ENCODE measurements around the gene NTHL1. TPM values are rescaled to one million over a fixed set of nuclear protein-coding genes. Genes with fewer than 3 reads are reported as not detected.

The NTHL1 gene
- total RNA-seq, 2 donors from 2014 or later, result 16.4 to 24.9 TPM

- peaks cover 22% of the 10 kb centered on the region for H3K4me1 ChIP-seq (replicated peaks)
- TF ChIP-seq POLR2A (IDR thresholded peaks at IDR 0.05) (no peak), POLR2AphosphoS5 (IDR thresholded peaks at IDR 0.05) (no peak), CTCF (IDR thresholded peaks at IDR 0.05) (no peak)
- no peaks in the 10 kb centered on the region for H3K9me3 ChIP-seq
- no peak for DNase-seq (ENCODE audit: low spot score)
- H3K36me3 ChIP-seq, result no peaks in the 10 kb centered on the region
- no peak overlapping the region for H3K4me3 ChIP-seq
- intact Hi-C loops (cut with DNase I), result no loop called here
- peak overlapping the region in 1 of 2 donors; percentile 5 for H3K27ac ChIP-seq
- H3K27me3 ChIP-seq (replicated peaks; ENCODE audit: insufficient read depth), result no peaks in the 10 kb centered on the region
- WGBS, result 66% methylated on average over 16 of the region's 22 CpGs
Measured at GRCh38 chr16:2042171-2042985, 5.3 kb downstream of the NTHL1 start.

GRCh38 chr16:2040787-2041522 is 6.7 kb downstream of the NTHL1 start:
- TF ChIP-seq CTCF (IDR thresholded peaks at IDR 0.05), result no peak
- TF ChIP-seq POLR2A (IDR thresholded peaks at IDR 0.05), result no peak
- no peak for TF ChIP-seq POLR2AphosphoS5 (IDR thresholded peaks at IDR 0.05)
- no peaks in the 10 kb centered on the region for H3K27me3 ChIP-seq (replicated peaks; ENCODE audit: insufficient read depth)
- H3K4me1 ChIP-seq (replicated peaks), result peaks cover 27% of the 10 kb centered on the region
- no peaks in the 10 kb centered on the region for H3K9me3 ChIP-seq
- H3K27ac ChIP-seq, result peak overlapping the region; percentile 66 to 86
- WGBS, result 79% methylated on average over 19 of the region's 20 CpGs
- no peak for DNase-seq (ENCODE audit: low spot score)
- intact Hi-C loops (cut with DNase I), result no loop called here
- no peak overlapping the region for H3K4me3 ChIP-seq
- no peaks in the 10 kb centered on the region for H3K36me3 ChIP-seq

GRCh38 chr16:2040041-2040786 is 7.4 kb downstream of the NTHL1 start:
- Histone ChIP-seq H3K36me3 (no peaks in the 10 kb centered on the region), H3K9me3 (no peaks in the 10 kb centered on the region), H3K4me1 (replicated peaks) (peaks cover 35% of the 10 kb centered on the region), H3K27me3 (replicated peaks; ENCODE audit: insufficient read depth) (no peaks in the 10 kb centered on the region), H3K4me3 (no peak overlapping the region), H3K27ac (peak overlapping the region; percentile 66 to 86)
- DNase-seq (ENCODE audit: low spot score), result no peak
- TF ChIP-seq CTCF (IDR thresholded peaks at IDR 0.05) (no peak), POLR2A (IDR thresholded peaks at IDR 0.05) (no peak), POLR2AphosphoS5 (IDR thresholded peaks at IDR 0.05) (no peak)
- intact Hi-C loops (cut with DNase I), result no loop called here
- 77% methylated on average over 16 of the region's 24 CpGs for WGBS

- Histone ChIP-seq H3K36me3 (no peaks in the 10 kb centered on the region), H3K4me3 (no peak overlapping the region), H3K4me1 (replicated peaks) (peaks cover 41% of the 10 kb centered on the region), H3K27me3 (replicated peaks; ENCODE audit: insufficient read depth) (no peaks in the 10 kb centered on the region), H3K27ac (peak overlapping the region; percentile 66 to 86), H3K9me3 (no peaks in the 10 kb centered on the region)
- intact Hi-C loops (cut with DNase I), result no loop called here
- DNase-seq (ENCODE audit: low spot score), result peak; percentile 86
- TF ChIP-seq POLR2A (IDR thresholded peaks at IDR 0.05) (no peak), POLR2AphosphoS5 (IDR thresholded peaks at IDR 0.05) (peak; percentile 87)
- WGBS, result 40% methylated on average over 29 of the region's 29 CpGs
Measured at GRCh38 chr16:2039274-2040031, 8.2 kb downstream of the NTHL1 start.
